Measurements from ENCODE around the gene ANXA2. TPM values are rescaled to one million over a fixed set of nuclear protein-coding genes. Genes with fewer than 3 reads are reported as not detected.

ANXA2 gene
- total RNA-seq, 1 experiment from 2014 or later, result 2,114 TPM

GRCh38 chr15:60347480-60348049, 50.2 kb downstream of the ANXA2 start:
- no peak overlapping the region for H3K27ac ChIP-seq (ENCODE audit: low read length)
- ChIA-PET POLR2A (ENCODE audit: unreplicated experiment) (no interaction called here), CTCF (no interaction called here)
- H3F3A ChIP-seq (ENCODE audit: low read length, unreplicated experiment), result peaks cover 39% of the 10 kb centered on the region
- DNase-seq, result no peak
- ATAC-seq, result no peak
- no TSS peak for BruUV-seq (replicated peaks)
- intact Hi-C loops (cut with micrococcal nuclease), result no loop called here
- peaks cover 35% of the 10 kb centered on the region for H4K20me1 ChIP-seq (ENCODE audit: low read length)
- TF ChIP-seq EZH2phosphoT487 (IDR thresholded peaks at IDR 0.05; ENCODE audit: borderline replicate concordance, low read length) (no peak), EZH2 (IDR thresholded peaks at IDR 0.05; ENCODE audit: low read length, unreplicated experiment) (no peak), CTCF (conservative IDR thresholded peaks at IDR 0.05; ENCODE audit: low read depth, low read length) (no peak)
- H3K4me1 ChIP-seq (ENCODE audit: insufficient read depth, low read length), result no peaks in the 10 kb centered on the region
- H3K4me3 ChIP-seq (ENCODE audit: low read length), result no peak overlapping the region
- H3K27me3 ChIP-seq (ENCODE audit: low read length), result no peaks in the 10 kb centered on the region
- no peaks in the 10 kb centered on the region for H3K9me2 ChIP-seq (replicated peaks; ENCODE audit: low read length)
- H2AFZ ChIP-seq (ENCODE audit: low read length), result no peak overlapping the region
- H3K9me3 ChIP-seq (ENCODE audit: low read length), result no peaks in the 10 kb centered on the region
- H3K79me2 ChIP-seq (ENCODE audit: low read length), result 0 out of 2 replicates have a peak, but pooled peaks cover 3% of the 10 kb centered on the region
- peaks cover 63% of the 10 kb centered on the region for H3K36me3 ChIP-seq (ENCODE audit: low read depth, low read length)
- H3K9ac ChIP-seq (ENCODE audit: low read length), result no peak overlapping the region
- no peak overlapping the region for H3K4me2 ChIP-seq (ENCODE audit: low read length)

- Histone ChIP-seq H3K4me3 (ENCODE audit: low read length) (no peak overlapping the region), H3K9ac (ENCODE audit: low read length) (no peak overlapping the region), H3K4me1 (ENCODE audit: insufficient read depth, low read length) (no peaks in the 10 kb centered on the region), H3K4me2 (ENCODE audit: low read length) (no peak overlapping the region), H3F3A (ENCODE audit: low read length, unreplicated experiment) (peaks cover 34% of the 10 kb centered on the region), H4K20me1 (ENCODE audit: low read length) (peaks cover 27% of the 10 kb centered on the region), H3K36me3 (ENCODE audit: low read depth, low read length) (peaks cover 53% of the 10 kb centered on the region), H3K27ac (ENCODE audit: low read length) (no peak overlapping the region), H3K9me2 (replicated peaks; ENCODE audit: low read length) (no peaks in the 10 kb centered on the region), H3K27me3 (ENCODE audit: low read length) (no peaks in the 10 kb centered on the region), H3K9me3 (ENCODE audit: low read length) (no peaks in the 10 kb centered on the region), H2AFZ (ENCODE audit: low read length) (no peak overlapping the region), H3K79me2 (ENCODE audit: low read length) (no peaks in the 10 kb centered on the region)
- no peak for ATAC-seq
- BruUV-seq (replicated peaks), result no TSS peak
- DNase-seq, result no peak
- ChIA-PET CTCF (no interaction called here), POLR2A (ENCODE audit: unreplicated experiment) (no interaction called here)
- TF ChIP-seq CTCF (conservative IDR thresholded peaks at IDR 0.05; ENCODE audit: low read depth, low read length) (no peak), EZH2 (IDR thresholded peaks at IDR 0.05; ENCODE audit: low read length, unreplicated experiment) (no peak), EZH2phosphoT487 (IDR thresholded peaks at IDR 0.05; ENCODE audit: borderline replicate concordance, low read length) (no peak)
- intact Hi-C loops (cut with micrococcal nuclease), result no loop called here
Observed at GRCh38 chr15:60346653-60347052, 51.1 kb downstream of the ANXA2 start.

- intact Hi-C loops (cut with micrococcal nuclease), result no loop called here
- POLR2A ChIA-PET (ENCODE audit: unreplicated experiment), result no interaction called here
- ATAC-seq, result no peak
Observed at GRCh38 chr15:60346077-60346476, 51.7 kb downstream of the ANXA2 start.

More at GRCh38 chr15:60346077-60346476, 51.7 kb downstream of the ANXA2 start:
- Histone ChIP-seq H3K79me2 (ENCODE audit: low read length) (no peaks in the 10 kb centered on the region), H3K4me3 (ENCODE audit: low read length) (no peak overlapping the region), H3K4me2 (ENCODE audit: low read length) (no peak overlapping the region), H3K4me1 (ENCODE audit: insufficient read depth, low read length) (no peaks in the 10 kb centered on the region), H3F3A (ENCODE audit: low read length, unreplicated experiment) (peaks cover 29% of the 10 kb centered on the region), H3K9ac (ENCODE audit: low read length) (no peak overlapping the region), H3K9me2 (replicated peaks; ENCODE audit: low read length) (no peaks in the 10 kb centered on the region), H3K36me3 (ENCODE audit: low read depth, low read length) (peaks cover 48% of the 10 kb centered on the region), H3K9me3 (ENCODE audit: low read length) (no peaks in the 10 kb centered on the region), H3K27me3 (ENCODE audit: low read length) (no peaks in the 10 kb centered on the region), H2AFZ (ENCODE audit: low read length) (no peak overlapping the region), H3K27ac (ENCODE audit: low read length) (no peak overlapping the region), H4K20me1 (ENCODE audit: low read length) (peaks cover 26% of the 10 kb centered on the region)
- CTCF ChIA-PET, result no interaction called here
- TF ChIP-seq CTCF (conservative IDR thresholded peaks at IDR 0.05; ENCODE audit: low read depth, low read length), result no peak
- no peak for TF ChIP-seq EZH2 (IDR thresholded peaks at IDR 0.05; ENCODE audit: low read length, unreplicated experiment)
- no peak for TF ChIP-seq EZH2phosphoT487 (IDR thresholded peaks at IDR 0.05; ENCODE audit: borderline replicate concordance, low read length)
- no peak for DNase-seq
- no TSS peak for BruUV-seq (replicated peaks)
